GM18951 (cell line): ENCODE data around the gene TMEM14C.
"Not testable (repeated sequence)": the region's sequence is repeated elsewhere in the genome, so short reads cannot be mapped to it uniquely, and the experiment has no call there.

ENCODE experiments used
- POLR2A ChIP-seq: IDR thresholded peaks from 4 replicates; pipeline ENCODE4 v1.6.1; 2011; ENCODE audit warnings: mild to moderate bottlenecking; ENCODE audit not compliant: insufficient read length, insufficient read depth; ENCODE audit errors: extremely low read depth
- in situ Hi-C: fragments of 300-500 bp; cut with MboI; formaldehyde crosslinking; loops from one replicate; pipeline ENCODE4 v1.12.0; 2022; ENCODE audit warnings: low sequenced_read_pairs, mixed read lengths, inconsistent platforms; ENCODE audit not compliant: unreplicated experiment

The TMEM14C gene

DNA sequence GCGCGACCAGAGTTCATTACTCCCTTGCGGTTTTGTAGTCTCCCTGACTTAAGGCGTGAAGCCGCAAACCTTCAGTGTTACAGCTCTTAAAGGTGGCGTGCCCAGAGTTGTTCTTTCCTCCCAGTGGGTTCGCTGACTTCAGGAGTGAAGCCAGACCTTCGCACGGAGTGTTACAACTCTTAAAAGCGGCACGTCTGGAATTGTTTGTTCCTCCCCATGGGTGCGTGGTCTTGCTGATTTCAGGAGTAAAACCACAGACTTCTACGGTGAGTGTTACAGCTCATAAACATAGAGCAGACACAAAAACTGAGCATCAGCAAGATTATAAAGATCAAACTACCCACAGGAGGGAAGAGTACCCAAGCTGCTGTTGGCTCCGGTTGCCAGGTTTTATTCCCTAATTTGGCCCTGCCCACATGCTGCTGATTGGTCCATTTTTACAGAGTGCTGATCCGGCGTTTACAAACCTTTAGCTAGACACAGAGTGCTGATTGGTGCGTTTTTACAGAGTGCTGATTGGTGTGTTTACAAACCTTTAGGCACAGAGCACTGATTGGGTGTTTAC, 10.4 kb downstream of the TMEM14C start:
- in situ Hi-C loops = no loop called here

DNA sequence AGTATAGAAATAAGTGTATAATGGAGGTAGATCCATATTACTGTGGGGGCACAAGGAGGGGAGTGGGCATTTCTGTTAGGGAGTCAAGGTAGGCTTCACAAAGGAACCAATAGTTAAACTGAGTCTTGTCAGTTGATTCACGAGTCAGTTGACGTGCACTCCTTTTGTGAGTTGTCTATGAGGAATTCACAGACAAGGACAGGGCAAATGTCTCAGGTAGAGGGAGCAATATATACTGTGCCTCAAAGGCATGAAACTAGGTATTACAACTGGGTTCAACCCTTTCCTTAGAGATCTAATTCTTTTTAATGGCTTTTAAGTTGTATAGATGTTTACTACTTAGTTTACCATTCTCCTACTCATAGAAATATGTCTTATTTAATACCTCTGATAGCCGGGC, 11.0 kb downstream of the TMEM14C start:
- no peak for TF ChIP-seq POLR2A
- in situ Hi-C loops = no loop called here

More for the DNA sequence above, 10.4 kb downstream of the TMEM14C start:
- no peak for TF ChIP-seq POLR2A

DNA sequence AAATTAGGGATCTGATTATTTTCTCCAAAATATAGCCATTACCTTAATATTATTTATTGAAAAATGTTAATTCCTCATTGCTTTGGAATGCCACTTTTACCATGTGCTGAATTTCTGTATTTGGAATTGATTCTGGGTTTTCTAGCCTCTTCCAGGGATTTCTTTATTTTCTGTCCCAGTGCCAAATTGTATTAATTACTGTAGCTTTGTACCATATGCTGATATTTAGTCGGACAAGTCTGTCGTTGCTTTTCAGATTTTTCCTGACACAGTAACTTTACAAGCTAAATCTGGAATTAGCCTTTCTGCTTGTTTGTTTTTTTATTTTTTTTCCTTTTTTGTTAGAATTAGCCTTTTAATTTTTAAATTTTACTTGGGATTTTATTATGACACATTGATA, 13.9 kb downstream of the TMEM14C start:
- in situ Hi-C loops = no loop called here
- TF ChIP-seq POLR2A = no peak

GRCh38 chr6:10740061-10740460, 17.2 kb downstream of the TMEM14C start:
- no peak for TF ChIP-seq POLR2A
- in situ Hi-C loops = no loop called here

DNA sequence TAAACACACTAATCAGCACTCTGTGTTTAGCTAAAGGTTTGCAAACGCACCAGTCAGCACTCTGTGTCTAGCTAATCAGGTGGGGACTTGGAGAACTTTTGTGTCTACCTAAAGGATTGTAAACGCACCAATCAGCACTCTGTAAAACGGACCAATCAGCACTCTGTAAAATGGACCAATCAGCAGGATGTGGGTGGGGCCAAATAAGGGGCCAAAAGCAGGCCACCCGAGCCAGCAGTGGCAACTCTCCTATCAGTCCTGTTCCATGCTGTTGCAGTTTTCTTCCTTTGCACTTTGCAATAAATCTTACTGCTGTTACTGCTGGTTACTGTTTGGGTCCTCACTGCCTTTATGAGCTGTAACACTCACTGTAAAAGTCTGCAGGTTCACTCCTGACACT, 18.8 kb downstream of the TMEM14C start:
- in situ Hi-C loops = not testable (repeated sequence)

DNA sequence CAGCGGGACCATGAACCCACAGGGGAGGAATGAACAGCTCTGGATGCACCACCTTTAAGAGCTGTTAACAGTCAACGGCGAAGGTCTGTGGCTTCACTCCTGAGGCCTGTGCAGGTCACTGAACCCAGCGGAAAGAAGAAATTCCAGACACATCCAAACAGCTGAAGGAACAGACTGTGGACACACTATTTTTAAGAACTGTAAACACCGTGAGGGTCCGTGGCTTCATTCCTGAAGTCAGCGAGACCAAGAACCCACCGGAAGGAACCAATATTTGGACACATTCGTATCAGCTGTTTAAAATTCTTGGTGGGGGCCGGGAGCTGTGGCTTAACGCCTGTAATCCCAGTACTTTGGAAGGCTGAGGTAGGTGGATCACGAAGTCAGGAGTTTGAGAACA, 19.4 kb downstream of the TMEM14C start:
- in situ Hi-C loops = no loop called here

DNA sequence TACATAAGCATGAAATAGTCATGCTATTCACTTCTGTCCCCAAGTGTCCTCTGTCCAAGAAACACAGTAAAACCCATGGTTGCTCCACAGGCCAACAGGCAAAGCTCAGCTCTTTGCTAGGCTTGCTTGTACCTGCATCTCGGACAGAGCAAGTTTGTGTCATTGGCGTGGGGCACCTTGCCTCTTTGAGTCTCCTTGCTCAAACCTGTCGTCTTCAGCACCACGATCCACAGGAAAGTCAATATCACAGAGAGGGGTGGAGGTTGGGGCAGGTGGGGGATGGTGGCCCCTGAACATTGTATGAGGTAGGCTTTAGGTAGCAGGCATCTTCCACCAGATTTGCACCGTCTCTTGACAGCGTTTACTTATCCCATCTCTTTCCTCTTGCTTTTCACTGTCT, 20.6 kb downstream of the TMEM14C start:
- TF ChIP-seq POLR2A = no peak

More for the DNA sequence above, 19.4 kb downstream of the TMEM14C start:
- no peak for TF ChIP-seq POLR2A

GRCh38 chr6:10745116-10745515, 22.2 kb downstream of the TMEM14C start:
- TF ChIP-seq POLR2A = no peak
- in situ Hi-C loops = no loop called here

More for the DNA sequence above, 20.6 kb downstream of the TMEM14C start:
- in situ Hi-C loops = no loop called here

DNA sequence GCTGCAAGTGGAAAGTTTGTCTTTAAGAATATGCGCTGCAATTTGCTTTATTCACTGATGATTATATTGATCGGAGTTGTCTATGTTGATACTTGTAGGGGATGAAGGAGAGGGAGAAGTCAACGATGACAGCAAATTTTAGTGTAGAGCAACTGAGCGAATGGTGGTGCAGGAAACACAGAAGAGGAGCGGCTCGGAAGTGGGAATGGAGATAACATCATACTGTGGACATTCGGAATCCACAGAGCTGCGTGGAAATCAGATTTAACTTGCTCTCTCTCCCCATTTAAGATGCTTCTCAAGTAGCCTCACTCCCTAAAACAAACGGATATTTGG, 24.0 kb downstream of the TMEM14C start:
- in situ Hi-C loops = no loop called here
- no peak for TF ChIP-seq POLR2A

- peak; percentile 98 for TF ChIP-seq POLR2A
- in situ Hi-C loops = no loop called here
These were observed 24.5 kb downstream of the TMEM14C start, which contains the start of gene TMEM14B for GRCh38 chr6:10747251-10747972. Gene TMEM14B (plus strand): TSS chr6:10747805. CDS start chr6:10749246, 1,441 bp downstream.

DNA sequence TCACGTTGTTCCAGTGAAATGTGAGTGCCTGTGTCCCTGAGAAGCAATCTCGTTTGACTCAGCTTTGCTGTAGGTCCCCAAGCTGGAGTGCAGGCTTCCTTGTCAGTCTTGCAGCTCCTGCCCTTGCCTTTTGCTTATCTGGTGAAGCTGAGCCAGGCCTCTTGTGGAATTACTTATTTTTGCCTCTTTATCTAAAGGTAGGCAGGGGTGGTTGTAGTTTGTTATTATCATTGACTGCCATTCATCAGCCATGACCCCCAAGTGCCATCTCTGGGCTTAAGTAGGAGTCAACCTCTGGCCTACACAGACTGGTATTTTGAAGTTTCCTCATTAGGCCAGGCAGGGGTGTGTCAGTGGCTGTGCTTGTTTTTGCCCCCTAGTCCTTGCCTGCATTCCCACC, 26.9 kb downstream of the TMEM14C start:
- in situ Hi-C loops = no loop called here
- no peak for TF ChIP-seq POLR2A

- in situ Hi-C loops = not testable (repeated sequence)
These were observed 27.7 kb downstream of the TMEM14C start for GRCh38 chr6:10750568-10750967.

DNA sequence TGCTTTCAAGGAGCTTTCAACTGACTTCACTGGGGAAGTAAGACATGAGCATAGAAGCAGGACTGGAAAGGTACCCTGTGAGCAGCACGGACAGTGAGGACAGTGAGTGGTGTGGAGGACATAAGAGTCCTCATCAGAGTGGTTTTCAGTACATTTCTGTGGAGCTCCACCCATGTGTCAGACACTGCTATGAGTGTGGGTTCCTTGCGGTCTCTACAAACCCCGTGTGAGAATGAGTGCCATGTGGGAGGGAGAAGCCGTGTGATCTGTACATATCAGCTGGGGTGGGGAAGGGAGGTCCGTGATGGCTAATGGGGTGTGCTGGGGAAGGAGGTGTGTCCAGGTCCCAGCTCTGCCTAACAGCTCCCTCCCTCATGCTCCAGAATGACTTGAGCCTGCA, 28.9 kb downstream of the TMEM14C start:
- in situ Hi-C loops = not testable (repeated sequence)

DNA sequence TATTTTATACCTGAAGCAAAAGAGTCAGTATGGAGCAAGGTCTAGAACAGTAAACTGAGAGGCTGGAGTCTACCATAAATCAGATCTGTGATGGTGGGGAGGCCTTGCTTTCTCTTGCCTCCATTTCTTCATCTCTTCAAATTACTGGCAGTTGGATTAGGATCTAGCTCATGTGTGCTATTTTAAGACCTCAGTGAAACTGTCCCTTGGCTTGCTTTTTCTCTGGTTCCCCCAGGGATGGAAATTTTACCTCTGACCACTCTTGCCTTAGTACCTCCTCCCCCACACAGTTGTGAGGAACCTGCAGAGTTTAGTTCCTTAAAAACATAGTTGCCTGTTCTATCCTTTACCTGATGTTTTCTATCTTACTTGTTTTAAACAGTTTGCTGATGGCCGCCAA, 33.2 kb downstream of the TMEM14C start:
- in situ Hi-C loops = no loop called here
- TF ChIP-seq POLR2A = no peak
